Measurements from ENCODE around the gene MAPK12. TPM values are rescaled to one million over a fixed set of nuclear protein-coding genes. Genes with fewer than 3 reads are reported as not detected.
A peak's percentile ranks its signal among the peaks of the same experiment; 100 is the strongest.
"Not testable (repeated sequence)": the region's sequence is repeated elsewhere in the genome, so short reads cannot be mapped to it uniquely, and the experiment has no call there.

The MAPK12 gene
- total and polyA plus RNA-seq, 8 donors: 11.6 to 31.4 (median 18.4) TPM

- TF ChIP-seq CTCF (IDR thresholded peaks at IDR 0.05): no peak
- Histone ChIP-seq H3K27me3 (peaks cover 0 to 1% of the 10 kb centered on the region in 2 donors), H3K27ac (no peak overlapping the region), H3K4me1 (no peaks in the 10 kb centered on the region), H3K9me3 (no peaks in the 10 kb centered on the region), H3K36me3 (peaks cover 11 to 86% of the 10 kb centered on the region in 2 donors), H3K4me3 (no peak overlapping the region)
- intact Hi-C loops (cut with DNase I): loop anchor here (10.0 kb wide), 1 partner anchor 47 kb away; the partner anchor contains the start of gene DENND6B (in 2 of the 2)
- no peak for DNase-seq
- ATAC-seq: no peak
These were observed 16.3 kb upstream of the MAPK12 start for GRCh38 chr22:50277761-50278160.

DNA sequence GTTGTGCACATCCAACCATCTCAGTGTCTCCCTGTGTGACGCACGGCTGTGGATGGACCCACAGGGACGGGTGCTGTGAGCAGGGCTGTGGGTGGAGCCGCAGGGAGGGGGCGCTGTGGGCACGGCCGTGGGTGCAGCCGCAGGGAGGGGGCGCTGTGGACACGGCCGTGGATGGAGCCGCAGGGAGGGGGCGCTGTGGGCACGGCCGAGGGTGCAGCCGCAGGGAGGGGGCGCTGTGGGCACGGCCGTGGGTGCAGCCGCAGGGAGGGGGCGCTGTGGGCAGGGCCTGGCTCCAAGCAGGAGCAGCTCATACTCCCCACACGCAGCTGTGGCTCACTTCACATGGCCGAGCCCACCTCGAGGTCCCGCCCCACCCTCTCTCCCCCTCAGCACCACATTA lies 14.7 kb upstream of the MAPK12 start:
- H3K4me3 ChIP-seq: no peak overlapping the region
- TF ChIP-seq CTCF (IDR thresholded peaks at IDR 0.05): peak; percentile 59 to 70
- intact Hi-C loops (cut with DNase I): loop anchor here (10.0 kb wide), 1 partner anchor 49 kb away; the partner anchor contains the start of gene DENND6B (in 2 of the 2)
- DNase-seq (peak in 3 of 4 donors; percentile 44 to 91 (median 77)), ATAC-seq (peak; percentile 88)
- H3K27ac ChIP-seq: no peak overlapping the region
- no peaks in the 10 kb centered on the region for H3K9me3 ChIP-seq
- peaks cover 6 to 69% of the 10 kb centered on the region in 2 donors for H3K36me3 ChIP-seq
- H3K4me1 ChIP-seq: peaks cover 11% of the 10 kb centered on the region in 2 donors
- peaks cover 0 to 17% of the 10 kb centered on the region in 2 donors for H3K27me3 ChIP-seq

- Histone ChIP-seq H3K36me3 (peaks cover 6 to 62% of the 10 kb centered on the region in 2 donors), H3K4me3 (no peak overlapping the region), H3K9me3 (no peaks in the 10 kb centered on the region), H3K27me3 (peaks cover 0 to 25% of the 10 kb centered on the region in 2 donors), H3K27ac (no peak overlapping the region), H3K4me1 (peaks cover 18 to 19% of the 10 kb centered on the region in 2 donors)
- ATAC-seq (no peak), DNase-seq (no peak)
- intact Hi-C loops (cut with DNase I): loop anchor here (10.0 kb wide), 1 partner anchor 49 kb away; the partner anchor contains the start of gene DENND6B (in 2 of the 2)
- no peak for TF ChIP-seq CTCF (IDR thresholded peaks at IDR 0.05)
These were observed 13.9 kb upstream of the MAPK12 start for GRCh38 chr22:50275181-50276055.

DNA sequence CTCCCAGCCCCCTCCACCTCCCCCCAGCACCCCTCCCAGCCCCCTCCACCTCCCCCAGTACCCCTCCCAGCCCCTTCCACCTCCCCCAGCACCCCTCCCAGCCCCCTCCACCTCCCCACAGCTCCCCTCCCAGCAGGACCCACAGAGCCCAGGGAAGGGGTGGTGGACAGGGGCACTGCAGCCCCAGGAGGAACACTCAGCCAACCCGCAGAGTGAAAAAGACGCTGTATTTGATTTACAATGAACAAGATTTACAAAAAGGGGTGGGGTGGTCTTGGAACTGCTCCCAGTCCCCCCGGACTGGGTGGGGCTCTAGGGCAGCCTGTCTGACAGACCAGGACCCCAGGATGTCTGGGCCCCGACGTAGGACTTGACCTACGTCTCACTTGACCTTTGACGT lies 13.3 kb upstream of the MAPK12 start:
- Histone ChIP-seq H3K4me3 (no peak overlapping the region), H3K9me3 (no peaks in the 10 kb centered on the region), H3K27ac (no peak overlapping the region), H3K36me3 (peaks cover 6 to 56% of the 10 kb centered on the region in 2 donors), H3K27me3 (peaks cover 0 to 30% of the 10 kb centered on the region in 2 donors), H3K4me1 (peaks cover 18 to 23% of the 10 kb centered on the region in 2 donors)
- ATAC-seq: no peak
- intact Hi-C loops (cut with DNase I): loop anchor here (10.0 kb wide), 1 partner anchor 50 kb away; the partner anchor contains the start of gene DENND6B (in 2 of the 2)
- no peak for DNase-seq
- no peak for TF ChIP-seq CTCF (IDR thresholded peaks at IDR 0.05)

DNA sequence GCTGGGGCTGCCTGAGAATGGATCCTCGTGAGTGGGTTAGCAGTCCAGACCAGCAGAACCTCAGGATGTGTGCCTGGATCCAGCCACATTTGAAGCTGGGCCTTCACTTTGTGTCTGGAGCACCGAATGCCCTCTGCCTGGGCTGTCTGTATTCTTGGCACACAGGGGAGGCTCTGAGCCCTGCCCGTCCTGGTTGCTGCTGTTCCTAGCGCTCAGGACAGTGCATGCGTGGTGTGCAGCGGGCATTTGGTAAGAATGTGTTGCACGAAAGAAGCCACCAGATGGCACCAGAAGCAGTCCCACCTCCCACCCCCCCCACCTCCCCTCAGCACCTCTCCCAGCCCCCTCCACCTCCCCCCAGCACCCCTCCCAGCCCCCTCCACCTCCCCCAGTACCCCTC lies 12.8 kb upstream of the MAPK12 start:
- intact Hi-C loops (cut with DNase I): loop anchor here (10.0 kb wide), 1 partner anchor 50 kb away; the partner anchor contains the start of gene DENND6B (in 2 of the 2)
- Histone ChIP-seq H3K4me1 (peaks cover 18 to 27% of the 10 kb centered on the region in 2 donors), H3K4me3 (no peak overlapping the region), H3K27ac (no peak overlapping the region), H3K27me3 (peaks cover 0 to 34% of the 10 kb centered on the region in 2 donors), H3K9me3 (no peaks in the 10 kb centered on the region), H3K36me3 (peaks cover 6 to 51% of the 10 kb centered on the region in 2 donors)
- ATAC-seq: no peak
- DNase-seq: peak in 1 of 4 donors; percentile 65
- peak in 1 of 2 donors; percentile 21 for TF ChIP-seq CTCF (IDR thresholded peaks at IDR 0.05)

DNA sequence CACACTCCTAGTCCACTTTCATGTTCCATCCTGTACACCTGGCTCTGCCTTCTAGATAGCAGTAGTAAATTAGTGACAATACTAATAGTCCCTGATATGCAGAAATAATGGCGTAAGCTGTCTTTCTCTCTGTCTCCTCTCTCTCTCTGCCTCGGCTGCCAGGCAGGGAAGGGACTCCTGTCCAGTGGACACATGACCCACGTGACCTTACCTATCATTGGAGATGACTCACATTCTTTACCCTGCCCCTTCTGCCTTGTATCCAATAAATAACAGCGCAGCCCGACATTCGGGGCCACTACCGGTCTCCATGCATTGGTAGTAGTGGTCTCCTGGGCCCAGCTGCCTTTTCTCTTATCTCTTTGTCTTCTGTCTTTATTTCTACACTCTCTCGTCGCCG lies 12.3 kb upstream of the MAPK12 start:
- H3K36me3 ChIP-seq: peaks cover 6 to 46% of the 10 kb centered on the region in 2 donors
- peaks cover 0 to 39% of the 10 kb centered on the region in 2 donors for H3K27me3 ChIP-seq
- not testable (repeated sequence) for ATAC-seq, H3K4me3 ChIP-seq, H3K27ac ChIP-seq, H3K9me3 ChIP-seq, DNase-seq
- H3K4me1 ChIP-seq: peaks cover 18 to 33% of the 10 kb centered on the region in 2 donors
- intact Hi-C loops (cut with DNase I): loop anchor here (10.0 kb wide), 1 partner anchor 51 kb away; the partner anchor contains the start of gene DENND6B (in 2 of the 2)

GRCh38 chr22:50273352-50273751 lies 11.9 kb upstream of the MAPK12 start:
- H3K27ac ChIP-seq, H3K9me3 ChIP-seq, DNase-seq, H3K4me3 ChIP-seq, ATAC-seq: not testable (repeated sequence)
- Histone ChIP-seq H3K4me1 (peaks cover 18 to 37% of the 10 kb centered on the region in 2 donors), H3K27me3 (peaks cover 0 to 44% of the 10 kb centered on the region in 2 donors), H3K36me3 (peaks cover 1 to 42% of the 10 kb centered on the region in 2 donors)
- intact Hi-C loops (cut with DNase I): loop anchor here (10.0 kb wide), 1 partner anchor 51 kb away; the partner anchor contains the start of gene DENND6B (in 2 of the 2)
